Activated CD4-positive, alpha-beta T cell treated with anti-CD3 and anti-CD28 coated beads, Interleukin-2, amount 50 U/mL, for 48 hours (primary cell): ENCODE results near the gene NUP62CL.

Experiments
- DNase-seq, 2 experiments: peaks; one replicate each; pipeline ENCODE4 v3.0.0-alpha.2; 2020

The NUP62CL gene

GRCh38 chrX:107146670-107147069 lies 59.6 kb downstream of the NUP62CL start:
- no peak for DNase-seq

GRCh38 chrX:107135965-107136307 lies 70.3 kb downstream of the NUP62CL start:
- no peak for DNase-seq

- DNase-seq: no peak
Observed at GRCh38 chrX:107135049-107135964, 70.9 kb downstream of the NUP62CL start.

GRCh38 chrX:107123750-107124149 lies 82.5 kb downstream of the NUP62CL start:
- DNase-seq: no peak

- no peak for DNase-seq
Observed at GRCh38 chrX:107119283-107119682, 87.0 kb downstream of the NUP62CL start.

- peak; percentile 64 to 74 for DNase-seq
Observed at GRCh38 chrX:107118322-107119147, 87.7 kb downstream of the NUP62CL start, which contains the start of gene RBM41. TSS of gene RBM41 (minus strand) at chrX:107118822. CDS start at chrX:107118773, 49 bp downstream.

- DNase-seq: no peak
Observed at GRCh38 chrX:107117993-107118321, 88.3 kb downstream of the NUP62CL start.

- no peak for DNase-seq
Observed at GRCh38 chrX:107107459-107107858, 98.8 kb downstream of the NUP62CL start.

GRCh38 chrX:107102980-107103379 lies 103.3 kb downstream of the NUP62CL start:
- no peak for DNase-seq

GRCh38 chrX:107076158-107076557 lies 130.1 kb downstream of the NUP62CL start:
- no peak for DNase-seq
